Measurements from ENCODE around the gene DPYSL4.

DPYSL4 gene

DNA sequence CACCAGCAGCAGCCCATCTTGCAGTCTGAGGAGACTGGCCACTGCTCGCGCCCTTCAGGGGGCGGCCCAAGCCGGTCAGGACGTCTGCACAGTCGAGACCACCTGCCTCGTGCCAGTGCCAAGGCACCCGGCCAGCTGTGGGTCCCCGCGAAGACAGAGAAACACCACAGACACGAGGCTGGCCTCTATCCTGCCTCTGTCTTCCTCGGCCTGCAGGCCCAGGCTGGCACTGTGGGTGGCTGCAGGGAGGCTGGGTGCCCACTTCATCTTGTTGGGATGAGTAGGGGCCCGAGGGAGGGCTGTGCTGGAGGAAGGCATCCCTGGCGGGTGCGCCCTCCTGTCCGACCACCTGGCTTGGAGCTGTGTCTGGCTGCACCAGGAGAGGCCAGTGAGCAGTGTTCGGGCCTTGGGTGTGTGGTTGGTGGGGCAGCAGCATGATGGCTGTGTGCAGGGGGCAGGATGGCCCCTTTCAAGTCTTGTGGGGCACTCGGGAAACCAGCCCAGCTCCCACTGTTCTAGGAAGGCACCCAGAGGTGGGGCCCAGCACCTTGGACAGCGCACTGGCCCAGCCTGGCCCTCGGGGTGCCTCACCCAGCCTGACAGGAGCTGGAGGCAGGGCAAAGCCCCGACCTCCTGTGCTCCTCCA, 7.3 kb downstream of the DPYSL4 start:
- in situ Hi-C loops (cut with MboI; ENCODE audit: low sequenced_read_pairs): no loop called here

DNA sequence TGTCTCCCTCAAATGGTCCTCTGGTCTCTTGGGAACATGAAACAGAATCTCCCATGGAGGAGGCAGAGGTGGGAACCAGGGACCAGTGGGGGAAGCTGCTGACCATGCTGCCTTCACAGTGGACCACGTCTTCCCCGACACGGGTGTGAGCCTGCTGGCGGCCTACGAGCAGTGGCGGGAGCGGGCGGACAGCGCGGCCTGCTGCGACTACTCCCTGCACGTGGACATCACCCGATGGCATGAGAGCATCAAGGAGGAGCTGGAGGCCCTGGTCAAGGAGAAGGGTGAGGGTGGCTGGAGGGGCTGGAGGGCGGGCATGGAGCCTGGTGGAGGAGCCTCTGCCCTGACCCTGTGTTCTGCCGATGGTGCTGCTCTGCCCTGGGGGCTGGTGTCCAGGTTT, 8.0 kb downstream of the DPYSL4 start:
- in situ Hi-C loops (cut with MboI; ENCODE audit: low sequenced_read_pairs): no loop called here

DNA sequence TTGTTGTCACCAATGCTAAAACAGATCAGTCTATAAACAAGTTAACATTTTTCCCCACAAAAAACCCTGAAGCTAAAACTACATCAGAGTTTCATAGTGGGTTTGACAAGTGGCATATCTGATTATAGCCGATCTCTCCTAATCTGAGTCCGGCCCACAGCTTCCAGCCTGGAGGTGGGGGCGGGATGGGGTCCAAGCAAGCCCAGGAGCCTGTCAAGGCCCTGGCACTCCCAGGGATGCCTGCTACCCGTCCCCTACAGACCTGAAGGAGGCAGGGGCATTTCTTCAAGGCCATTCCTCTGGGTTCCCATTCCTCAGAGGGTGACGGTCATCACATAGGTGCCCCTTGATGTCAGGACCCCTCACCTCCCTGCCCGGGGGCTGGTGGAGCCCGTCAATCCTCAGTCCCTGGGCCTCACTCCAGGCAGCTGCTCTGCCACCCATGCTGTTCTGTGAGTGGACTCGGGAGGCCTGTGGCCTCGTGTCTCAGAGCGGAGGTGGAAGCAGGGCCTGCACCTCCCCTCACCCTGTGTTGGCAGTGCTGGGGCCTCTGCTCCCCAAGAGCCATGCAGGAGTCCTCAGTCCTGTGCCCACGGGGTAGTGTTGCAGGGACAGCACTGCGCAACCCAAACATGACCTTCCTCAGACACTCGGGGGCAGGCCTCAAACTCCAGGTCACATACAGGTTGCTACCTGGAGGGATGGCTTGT, 8.8 kb downstream of the DPYSL4 start:
- in situ Hi-C loops (cut with MboI; ENCODE audit: low sequenced_read_pairs): no loop called here

DNA sequence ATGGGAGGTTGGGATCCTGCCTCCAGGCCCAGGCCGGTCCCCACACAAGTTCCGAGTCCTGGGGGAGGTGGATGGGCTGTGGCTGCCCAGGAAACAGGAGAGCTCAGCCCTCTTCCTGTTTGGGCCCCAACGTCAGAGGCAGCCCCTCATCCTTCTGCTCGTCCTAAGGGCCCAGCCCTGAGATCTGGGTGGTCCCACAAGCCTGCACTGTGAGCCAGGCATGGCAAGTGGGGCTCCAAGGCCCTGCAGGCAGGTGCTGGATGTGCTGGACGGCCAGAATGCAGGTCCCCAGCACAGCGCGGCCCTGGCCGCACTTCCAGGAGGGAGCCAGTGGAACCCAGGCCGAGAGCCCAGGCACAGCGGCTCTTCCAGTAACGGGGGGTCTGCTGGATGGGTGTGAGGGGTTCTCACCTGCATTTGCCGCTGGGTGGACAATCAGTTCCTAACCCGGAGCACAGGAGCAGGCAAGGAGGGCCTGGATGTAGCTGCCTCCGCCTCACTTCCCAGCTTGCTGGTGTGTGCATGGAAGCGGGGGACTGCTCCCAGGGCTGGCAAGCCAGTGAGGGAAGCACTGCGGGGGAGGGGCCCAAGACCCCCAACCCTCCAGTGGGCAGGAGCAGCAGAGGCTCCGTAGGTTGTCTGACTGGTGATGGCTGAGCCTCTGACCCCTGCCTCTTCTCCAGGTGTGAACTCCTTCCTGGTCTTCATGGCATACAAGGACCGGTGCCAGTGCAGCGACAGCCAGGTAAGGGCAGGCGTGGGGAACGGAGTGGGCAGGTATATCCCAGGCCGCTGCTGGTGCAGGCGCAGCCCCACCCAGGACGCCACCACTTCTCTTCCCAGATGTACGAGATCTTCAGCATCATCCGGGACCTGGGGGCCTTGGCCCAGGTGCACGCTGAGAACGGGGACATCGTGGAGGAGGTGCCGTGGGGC, 9.7 kb downstream of the DPYSL4 start:
- in situ Hi-C loops (cut with MboI; ENCODE audit: low sequenced_read_pairs): no loop called here

DNA sequence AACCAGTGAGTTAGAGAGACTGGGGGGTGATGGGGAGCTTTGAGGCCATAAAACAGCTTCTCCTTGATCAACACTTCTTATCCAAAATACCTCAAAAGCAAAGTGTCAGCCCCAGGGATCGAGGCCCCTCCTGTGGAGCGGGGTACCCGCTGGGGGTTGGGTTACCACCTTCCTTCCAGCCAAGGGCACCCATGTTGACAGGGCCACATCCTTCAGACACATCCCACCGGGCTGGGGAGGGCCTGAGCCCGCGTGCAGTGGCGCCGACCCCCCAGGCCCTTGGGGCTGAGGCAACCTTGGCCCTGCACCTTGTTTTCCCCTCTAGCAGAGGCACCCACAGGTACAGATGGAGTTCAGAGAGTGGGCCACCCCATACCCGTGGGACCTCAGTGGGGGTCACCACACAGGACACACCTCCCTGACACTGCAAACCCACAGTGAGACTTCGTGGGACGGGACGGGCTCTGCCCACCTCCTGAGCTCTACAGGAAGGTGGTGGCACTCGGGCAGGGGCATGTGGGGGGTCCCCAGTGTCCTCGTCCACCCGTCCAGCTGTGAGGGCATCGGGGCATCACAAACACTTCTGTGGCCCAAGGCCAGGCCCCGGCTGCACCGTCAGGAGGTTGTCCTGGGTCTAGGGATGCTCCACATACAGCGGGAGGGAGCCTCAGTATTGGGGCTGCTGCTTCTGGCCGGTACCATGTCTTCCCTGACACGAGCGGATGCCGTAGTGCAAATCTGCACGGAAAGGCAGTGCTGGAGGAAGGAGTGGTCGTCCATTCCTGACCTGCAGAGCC, 10.7 kb downstream of the DPYSL4 start:
- in situ Hi-C loops (cut with MboI; ENCODE audit: low sequenced_read_pairs): no loop called here

DNA sequence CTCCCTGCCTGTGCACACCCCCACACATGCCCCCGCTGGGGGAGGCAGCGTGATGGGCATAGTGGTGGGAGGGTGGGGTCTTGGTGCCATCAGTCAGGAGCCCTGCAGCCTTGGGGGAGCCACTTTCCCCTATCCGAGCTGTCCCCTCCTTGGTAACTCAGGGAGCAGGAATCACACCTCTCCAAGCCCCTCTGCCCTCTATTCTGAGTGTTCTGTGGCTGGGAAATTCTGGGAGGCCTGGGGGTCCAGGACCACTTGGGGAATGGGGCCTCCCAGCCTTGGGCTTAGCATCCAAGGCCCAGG, 11.3 kb downstream of the DPYSL4 start:
- in situ Hi-C loops (cut with MboI; ENCODE audit: low sequenced_read_pairs): no loop called here

DNA sequence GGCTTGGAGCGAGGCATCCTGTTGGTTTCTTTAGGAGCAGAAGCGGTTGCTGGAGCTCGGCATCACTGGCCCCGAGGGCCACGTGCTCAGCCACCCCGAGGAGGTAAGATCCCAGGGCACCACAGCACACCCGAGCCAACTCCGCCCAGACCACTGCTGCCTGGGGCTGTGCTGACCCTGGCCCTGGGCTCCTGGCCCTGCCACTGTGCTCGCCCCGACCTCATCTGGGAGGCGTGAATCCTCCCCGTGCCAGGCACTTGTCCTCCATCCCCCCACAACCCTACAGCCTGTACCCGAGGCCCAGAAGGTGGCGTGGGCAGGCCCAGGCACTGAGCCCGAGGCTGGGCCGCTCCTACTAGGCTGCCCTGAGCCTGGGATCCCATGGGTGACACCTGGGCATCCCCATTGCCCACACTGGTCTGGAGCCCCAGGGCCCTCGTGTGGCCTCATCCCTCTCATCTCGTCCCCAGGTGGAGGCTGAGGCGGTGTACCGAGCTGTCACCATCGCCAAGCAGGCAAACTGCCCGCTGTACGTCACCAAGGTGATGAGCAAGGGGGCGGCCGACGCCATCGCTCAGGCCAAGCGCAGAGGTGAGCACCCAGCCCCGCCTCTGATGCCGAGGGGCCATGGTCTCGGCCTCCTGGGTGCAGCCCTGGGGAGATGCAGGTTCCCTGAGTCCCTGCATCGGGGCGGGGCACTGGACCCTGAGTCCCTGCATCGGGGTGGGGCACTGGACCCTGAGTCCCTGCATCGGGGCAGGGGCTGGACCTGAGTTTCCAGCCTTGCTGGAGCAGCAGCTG, 11.8 kb downstream of the DPYSL4 start:
- in situ Hi-C loops (cut with MboI; ENCODE audit: low sequenced_read_pairs): no loop called here

DNA sequence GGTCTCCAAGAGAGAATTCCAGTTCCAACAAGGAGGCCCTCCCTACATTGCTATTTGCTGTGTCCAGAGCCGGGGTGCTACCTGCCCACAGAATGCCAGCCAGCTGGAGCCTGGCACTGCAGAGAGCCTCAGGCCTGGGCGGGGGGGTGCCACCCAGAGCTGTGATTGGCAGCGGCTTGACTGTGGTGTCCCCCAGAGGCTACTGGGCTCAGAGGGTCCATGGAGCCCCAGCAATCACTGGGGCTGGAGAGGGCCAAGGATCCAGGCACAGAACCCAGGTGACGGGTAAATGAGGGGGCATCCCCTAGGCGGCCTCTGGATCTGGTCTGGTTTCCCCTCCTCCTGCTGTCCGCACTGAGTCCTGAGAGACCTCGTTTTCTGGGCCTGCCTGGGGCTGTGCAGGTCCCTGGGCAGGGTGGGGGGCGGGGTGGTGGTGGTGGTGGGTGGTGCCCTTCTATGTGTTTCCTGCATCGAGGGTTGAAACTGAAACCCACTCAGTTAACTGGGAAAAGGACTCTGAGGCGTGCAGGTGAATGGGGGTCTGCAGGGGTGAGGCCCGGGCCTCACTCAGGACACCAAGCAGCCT, 12.6 kb downstream of the DPYSL4 start:
- in situ Hi-C loops (cut with MboI; ENCODE audit: low sequenced_read_pairs): no loop called here

DNA sequence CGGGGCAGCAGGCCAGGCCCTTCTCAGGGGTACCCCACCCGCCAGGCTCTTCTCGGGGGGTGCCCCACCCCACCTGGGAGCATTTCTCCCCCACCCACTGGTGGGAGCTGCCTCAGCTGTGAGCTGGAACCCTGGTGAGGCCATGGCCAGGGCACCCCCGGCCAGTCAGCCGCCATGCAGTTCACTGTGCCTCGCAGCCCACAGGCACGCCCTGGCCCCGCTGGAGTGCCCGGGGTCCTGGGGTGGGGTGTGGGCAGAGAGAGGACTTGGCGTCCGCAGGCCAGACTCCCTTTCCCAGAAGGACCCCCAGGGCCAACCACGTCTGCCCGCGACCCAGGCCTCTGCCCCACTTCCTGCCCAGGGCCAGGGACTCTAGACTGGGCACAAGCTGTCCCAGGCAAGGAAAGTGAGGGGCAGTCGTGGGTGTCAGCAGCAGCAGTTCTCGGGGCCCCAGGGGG, 13.1 kb downstream of the DPYSL4 start:
- in situ Hi-C loops (cut with MboI; ENCODE audit: low sequenced_read_pairs): loop anchor here (25.0 kb wide), 1 partner anchor 462 kb away; no protein-coding TSS in a partner anchor

DNA sequence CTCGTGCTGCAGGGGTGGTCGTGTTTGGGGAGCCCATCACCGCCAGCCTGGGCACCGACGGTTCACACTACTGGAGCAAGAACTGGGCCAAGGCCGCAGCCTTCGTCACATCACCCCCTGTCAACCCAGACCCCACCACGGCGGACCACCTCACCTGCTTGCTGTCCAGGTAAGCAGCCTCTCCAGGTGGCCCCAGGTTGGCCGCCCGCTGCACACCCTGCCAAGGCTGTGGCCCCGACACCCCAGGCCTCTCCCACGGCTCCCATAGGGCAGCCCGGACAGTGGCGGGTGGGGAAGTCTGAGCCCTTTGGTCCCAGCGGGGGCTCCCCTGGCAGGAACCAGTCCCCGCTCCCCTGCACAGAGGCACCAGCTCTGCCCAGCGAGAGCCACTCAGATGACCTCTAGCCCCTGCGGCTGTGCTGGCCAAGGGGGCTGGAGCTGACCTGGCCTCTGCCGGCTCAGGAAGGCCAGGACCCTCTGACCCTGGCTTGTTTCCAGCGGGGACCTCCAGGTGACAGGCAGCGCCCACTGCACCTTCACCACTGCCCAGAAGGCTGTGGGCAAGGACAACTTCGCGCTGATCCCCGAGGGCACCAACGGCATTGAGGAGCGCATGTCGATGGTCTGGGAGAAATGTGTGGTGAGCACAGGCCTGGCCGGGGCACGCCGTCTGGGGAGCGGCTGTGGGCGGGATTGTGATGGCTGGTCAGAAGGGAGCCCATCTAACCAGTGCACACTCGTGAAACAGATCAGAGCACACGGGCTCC, 13.8 kb downstream of the DPYSL4 start:
- in situ Hi-C loops (cut with MboI; ENCODE audit: low sequenced_read_pairs): loop anchor here (25.0 kb wide), 1 partner anchor 462 kb away; no protein-coding TSS in a partner anchor

DNA sequence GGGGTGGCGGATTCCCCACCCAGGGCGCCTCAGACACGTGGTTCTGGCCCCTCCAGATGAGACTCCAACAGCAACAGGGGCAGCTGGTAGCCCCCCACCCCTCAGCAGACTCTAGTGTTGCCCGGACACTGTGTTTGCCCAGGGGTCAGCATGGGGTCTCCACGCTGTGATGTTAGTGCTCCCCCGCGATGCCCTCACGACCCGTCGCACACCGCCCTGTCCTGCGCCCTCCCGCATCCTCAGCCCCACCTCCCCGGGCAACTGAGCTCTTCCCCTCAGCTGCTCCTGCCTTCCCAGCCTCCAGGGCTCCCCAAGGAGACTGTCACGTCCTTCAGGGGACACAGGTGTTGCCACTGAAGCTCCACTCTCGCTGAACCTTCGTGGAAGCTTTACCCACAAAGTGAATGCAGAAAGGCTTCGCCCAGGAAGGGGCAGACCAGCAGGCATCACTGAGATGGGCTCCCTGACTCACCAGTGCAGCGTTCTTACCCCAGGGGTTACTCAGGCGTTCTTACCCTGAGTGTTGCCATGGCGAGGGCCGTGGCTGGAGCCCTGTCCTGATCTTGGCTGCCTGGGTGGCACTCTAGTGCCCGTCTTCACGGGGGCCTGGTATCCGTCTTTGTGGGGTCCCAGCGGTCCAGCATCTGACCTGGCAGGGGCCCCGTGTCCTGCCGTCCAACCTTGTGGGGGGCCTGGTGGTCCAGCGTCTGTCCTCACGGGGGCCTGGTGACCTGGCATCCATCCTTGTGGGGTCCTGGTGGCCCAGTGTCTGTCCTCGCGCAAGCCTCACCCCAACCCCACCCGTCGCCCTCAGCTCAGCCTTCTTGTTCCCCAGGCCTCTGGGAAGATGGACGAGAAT, 14.6 kb downstream of the DPYSL4 start:
- in situ Hi-C loops (cut with MboI; ENCODE audit: low sequenced_read_pairs): loop anchor here (25.0 kb wide), 1 partner anchor 461 kb away; no protein-coding TSS in a partner anchor

DNA sequence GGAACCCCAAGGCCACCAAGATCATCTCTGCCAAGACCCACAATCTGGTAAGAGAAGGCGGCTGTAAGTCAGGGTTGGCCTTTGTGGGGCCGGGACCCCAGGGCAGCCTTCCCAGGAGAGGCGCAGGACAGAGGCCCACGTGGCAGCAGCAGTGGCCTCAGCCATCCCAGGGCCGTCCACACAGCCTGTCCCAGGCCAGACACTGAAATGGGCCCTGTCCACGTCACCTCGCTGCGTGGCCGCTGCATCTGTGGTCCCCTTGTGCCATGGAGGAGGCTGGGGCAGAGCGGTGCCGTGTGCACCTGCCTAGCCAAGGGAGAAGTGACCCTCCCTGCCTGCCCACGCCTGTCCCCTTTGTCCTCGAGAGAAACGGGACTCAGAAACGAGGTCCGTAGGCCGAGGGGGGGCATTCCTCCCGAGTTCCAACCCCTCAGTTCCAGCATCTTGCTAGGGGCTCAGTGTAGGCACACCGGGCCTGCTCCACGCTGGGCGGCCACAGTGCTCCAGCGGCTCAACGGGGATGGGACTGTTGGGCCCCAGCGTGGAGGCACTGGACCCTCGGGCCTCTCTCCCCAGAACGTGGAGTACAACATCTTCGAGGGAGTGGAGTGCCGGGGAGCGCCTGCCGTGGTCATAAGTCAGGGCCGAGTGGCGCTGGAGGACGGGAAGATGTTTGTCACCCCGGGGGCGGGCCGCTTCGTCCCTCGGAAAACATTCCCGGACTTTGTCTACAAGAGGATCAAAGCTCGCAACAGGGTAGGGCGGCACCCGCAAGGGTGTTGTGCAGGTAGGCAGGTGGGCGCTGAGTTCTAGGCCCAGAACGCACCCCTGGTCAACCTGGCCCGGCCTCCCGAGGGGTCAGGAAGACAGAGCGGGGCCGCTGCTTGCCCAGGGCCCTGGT, 15.6 kb downstream of the DPYSL4 start:
- in situ Hi-C loops (cut with MboI; ENCODE audit: low sequenced_read_pairs): loop anchor here (25.0 kb wide), 1 partner anchor 460 kb away; no protein-coding TSS in a partner anchor

DNA sequence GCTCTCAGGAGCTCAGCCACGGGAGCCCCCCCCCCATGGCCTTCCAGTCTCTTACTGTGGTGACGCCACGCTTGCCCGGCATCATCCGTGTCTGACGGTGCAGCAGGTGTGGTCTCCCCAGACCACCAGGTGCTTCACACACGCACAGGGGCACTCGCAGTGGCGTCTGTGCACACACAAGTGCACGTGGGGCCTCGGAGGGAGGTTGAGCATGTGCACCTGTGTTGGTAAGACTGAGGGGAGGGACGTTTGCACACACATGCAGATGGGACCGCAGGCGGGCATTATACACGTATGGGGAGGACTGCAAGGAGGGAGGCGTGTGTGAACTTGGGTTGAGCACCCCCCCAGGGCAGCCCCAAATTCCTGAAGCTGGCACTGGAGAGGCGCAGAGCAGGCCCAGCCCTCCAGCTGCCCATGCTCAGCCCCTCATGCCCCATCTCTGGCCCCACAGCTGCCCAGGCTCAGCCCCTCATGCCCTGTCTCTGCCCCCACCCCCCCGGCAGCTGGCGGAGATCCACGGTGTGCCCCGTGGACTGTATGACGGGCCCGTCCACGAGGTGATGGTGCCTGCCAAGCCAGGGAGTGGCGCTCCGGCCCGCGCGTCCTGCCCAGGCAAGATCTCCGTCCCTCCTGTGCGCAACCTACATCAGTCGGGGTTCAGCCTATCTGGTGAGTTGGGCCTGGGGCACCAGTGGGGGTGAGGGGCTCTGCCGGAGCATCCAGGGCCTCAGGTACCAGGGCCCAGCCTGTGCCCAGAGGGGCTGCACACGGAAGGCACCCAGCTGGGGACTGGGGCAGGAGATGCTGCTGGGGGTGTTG, 16.7 kb downstream of the DPYSL4 start:
- in situ Hi-C loops (cut with MboI; ENCODE audit: low sequenced_read_pairs): loop anchor here (25.0 kb wide), 1 partner anchor 459 kb away; no protein-coding TSS in a partner anchor

DNA sequence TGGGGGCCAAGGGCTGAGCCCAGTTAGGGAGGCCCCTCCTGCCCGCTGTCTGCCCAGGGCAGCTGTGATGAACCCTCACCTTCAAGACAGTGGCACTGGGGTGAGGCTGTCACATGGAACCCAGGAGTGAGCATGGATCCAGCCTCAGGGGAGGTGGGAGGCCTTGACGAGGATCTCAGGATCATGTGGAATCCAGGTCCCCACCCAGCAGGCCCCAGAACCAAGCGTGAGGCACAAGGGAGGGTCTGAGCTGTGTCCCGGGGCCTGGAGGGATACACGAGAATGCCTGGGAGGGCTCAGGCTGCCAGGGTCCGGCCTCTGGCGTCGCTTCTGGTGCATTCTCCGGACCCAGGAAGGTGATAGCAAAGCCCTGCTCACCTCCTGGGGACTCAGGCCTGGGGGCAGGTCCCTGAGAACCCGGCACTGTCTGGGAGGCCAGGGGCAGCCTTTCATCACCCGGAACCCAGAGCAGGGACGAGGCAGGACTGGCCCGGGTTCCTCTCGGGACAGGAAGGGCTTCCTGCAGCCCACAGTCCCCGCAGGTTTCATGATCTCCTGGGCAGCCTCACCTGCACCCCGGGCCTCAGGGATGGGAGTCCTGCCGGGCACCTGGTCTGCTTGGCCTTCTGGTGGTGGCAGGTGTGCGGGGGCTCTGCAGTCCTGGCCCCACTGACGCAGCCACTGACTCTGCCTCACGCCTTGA, 17.5 kb downstream of the DPYSL4 start:
- in situ Hi-C loops (cut with MboI; ENCODE audit: low sequenced_read_pairs): loop anchor here (25.0 kb wide), 1 partner anchor 458 kb away; no protein-coding TSS in a partner anchor

Measured in HL-60/S4 (cell line).